NT2/D1 (cell line): ENCODE measurements around the gene ITGA6.

ENCODE experiments used
- YY1 ChIP-seq: IDR thresholded peaks from 2 replicates; pipeline ENCODE4 v1.6.1; 2011; ENCODE audit not compliant: insufficient read length, insufficient read depth
- ZNF274 ChIP-seq: IDR thresholded peaks from 2 replicates; pipeline ENCODE4 v1.6.1; 2011; ENCODE audit warnings: mild to moderate bottlenecking, low read depth, low read length

DNA sequence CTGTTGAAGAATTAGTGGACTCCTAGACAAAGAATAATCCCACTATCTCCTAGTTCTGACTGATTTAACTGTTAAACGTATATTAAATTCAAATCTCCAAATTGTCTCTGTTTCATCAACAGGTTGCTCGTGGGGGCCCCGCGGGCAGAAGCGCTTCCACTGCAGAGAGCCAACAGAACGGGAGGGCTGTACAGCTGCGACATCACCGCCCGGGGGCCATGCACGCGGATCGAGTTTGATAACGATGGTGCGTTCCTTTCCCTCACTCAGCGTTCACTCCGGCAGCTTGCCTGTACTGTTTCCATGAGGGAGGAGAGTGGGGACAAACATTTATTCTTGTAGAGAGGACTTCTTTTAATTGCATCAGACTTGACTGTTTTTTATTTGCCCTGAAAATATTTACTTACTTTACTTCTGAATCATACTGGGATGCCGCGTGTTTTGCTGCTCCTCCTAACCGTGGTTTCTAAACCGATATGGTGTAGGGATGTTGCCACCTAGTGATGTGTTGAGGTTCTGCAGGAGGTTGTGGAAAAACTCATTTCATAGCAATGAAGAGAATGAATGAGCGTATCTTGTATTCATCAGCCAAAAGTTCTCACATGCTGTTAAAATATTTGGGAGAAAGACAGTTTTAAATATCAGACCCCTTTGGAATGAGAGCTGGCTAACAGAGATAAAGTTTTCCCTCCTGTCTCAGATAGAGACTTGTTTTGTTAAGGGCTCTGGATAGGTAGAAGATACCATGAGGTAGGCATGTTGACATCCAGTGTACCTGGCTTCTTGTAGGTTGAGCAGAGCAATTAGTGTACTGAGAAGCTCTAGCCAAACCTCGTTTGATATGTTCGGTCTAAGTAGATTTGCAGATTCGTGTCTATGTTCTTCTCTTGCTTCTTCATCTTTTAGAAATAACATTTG, 38.3 kb downstream of the ITGA6 start:
- no peak for TF ChIP-seq ZNF274
- TF ChIP-seq YY1, result no peak
